Measurements from ENCODE around the gene NOC4L. TPM values are rescaled to one million over a fixed set of nuclear protein-coding genes. Genes with fewer than 3 reads are reported as not detected.
A peak's percentile ranks its signal among the peaks of the same experiment; 100 is the strongest.
"Not testable (repeated sequence)": the region's sequence is repeated elsewhere in the genome, so short reads cannot be mapped to it uniquely, and the experiment has no call there.

The NOC4L gene
- total RNA-seq, 1 experiment from 2014 or later: 15.4 TPM

DNA sequence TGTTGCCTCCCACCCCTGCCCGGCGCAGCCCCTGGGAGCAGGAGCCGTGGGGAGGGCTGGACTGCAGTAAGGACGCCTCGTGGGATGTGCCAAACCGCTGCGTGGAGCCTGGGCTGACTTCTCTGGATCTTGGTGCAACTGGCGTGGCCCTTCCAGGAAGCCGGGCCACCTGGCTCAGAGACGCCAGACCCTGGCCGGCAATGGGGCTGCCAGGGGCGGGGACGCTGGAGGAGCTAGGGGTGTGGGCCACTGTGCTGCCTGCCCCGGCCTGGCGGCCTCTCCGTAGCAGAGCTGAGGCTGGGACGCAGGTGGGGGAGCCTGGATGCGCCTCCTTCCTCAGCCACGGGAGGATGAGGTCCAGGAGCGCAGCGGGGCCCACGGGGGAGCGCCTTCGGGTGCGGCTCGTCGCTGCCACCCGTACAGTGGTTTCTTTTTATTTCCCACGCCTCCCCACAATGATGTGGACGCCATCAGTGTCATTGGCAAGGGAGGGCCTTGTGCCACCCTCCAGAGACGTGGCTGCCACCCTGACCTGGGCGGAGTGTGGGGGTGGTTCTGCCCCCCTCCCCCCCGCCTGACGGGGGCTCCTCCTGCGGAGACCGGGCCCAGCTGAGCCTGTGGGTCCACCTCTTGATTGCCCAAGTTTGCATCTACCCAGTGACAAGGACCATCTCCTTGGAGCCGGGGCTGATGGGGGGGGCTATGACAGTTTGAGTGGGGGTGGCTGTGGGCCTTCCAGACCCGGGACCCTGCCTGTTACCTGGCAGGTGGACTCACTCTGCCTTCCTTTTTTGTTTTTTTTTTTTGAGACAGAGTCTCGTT lies 11.4 kb upstream of the NOC4L start:
- Histone ChIP-seq H3K4me1 (no peaks in the 10 kb centered on the region), H3K27me3 (no peaks in the 10 kb centered on the region), H3K9me3 (replicated peaks) (peaks cover 4% of the 10 kb centered on the region; the same call in 1 of the 2 replicates), H3K27ac (no peak overlapping the region), H3K4me3 (no peak overlapping the region), H3K36me3 (peaks cover 7% of the 10 kb centered on the region)
- no peak for DNase-seq

DNA sequence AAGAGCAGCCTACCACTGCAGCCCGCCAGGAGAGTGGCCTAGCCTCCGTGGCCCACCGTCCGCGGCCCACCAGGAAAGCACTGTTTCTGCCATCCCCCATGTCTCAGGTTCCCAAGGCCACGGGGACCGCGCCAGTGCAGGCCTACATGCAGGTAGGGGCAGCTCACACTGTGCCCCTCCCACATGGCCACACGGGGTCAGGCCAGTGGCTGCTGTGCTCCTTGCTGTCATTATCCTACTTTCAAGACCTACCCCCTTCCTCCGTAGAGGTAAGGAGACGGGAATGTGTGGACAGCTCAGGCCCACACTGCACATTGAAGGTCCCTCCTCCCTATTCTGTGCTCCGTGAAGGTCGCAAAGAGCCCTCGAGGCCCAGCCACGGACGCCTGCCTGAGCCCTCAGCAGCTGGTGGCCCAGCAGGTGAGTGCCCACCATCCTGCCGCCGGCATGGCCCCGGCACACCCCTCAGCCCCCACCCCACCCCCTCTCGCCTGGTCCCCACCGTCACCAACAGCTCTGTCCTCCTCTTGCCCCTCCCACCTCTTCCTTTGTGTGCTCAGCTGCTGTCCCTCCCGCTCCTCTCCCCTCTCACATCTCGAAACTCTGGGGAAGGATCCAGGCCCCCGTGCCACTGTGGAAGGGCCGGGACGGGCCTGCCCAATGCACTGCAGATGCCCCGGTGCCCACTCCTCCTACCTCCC lies 10.2 kb upstream of the NOC4L start:
- H3K27me3 ChIP-seq: no peaks in the 10 kb centered on the region
- peak; percentile 66 to 71 for DNase-seq

DNA sequence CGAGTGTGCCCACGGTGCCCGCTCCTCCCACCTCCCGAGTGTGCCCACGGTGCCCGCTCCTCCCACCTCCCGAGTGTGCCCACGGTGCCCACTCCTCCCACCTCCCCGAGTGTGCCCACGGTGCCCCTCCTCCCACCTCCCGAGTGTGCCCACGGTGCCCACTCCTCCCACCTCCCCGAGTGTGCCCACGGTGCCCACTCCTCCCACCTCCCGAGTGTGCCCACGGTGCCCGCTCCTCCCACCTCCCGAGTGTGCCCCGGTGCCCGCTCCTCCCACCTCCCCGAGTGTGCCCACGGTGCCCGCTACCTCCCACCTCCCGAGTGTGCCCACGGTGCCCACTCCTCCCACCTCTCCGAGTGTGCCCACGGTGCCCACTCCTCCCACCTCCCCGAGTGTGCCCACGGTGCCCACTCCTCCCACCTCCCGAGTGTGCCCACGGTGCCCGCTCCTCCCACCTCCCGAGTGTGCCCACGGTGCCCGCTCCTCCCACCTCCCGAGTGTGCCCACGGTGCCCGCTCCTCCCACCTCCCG lies 9.5 kb upstream of the NOC4L start:
- not testable (repeated sequence) for DNase-seq; H3K4me3 ChIP-seq; H3K9me3 ChIP-seq (replicated peaks); H3K27ac ChIP-seq; H3K4me1 ChIP-seq; H3K36me3 ChIP-seq; H3K27me3 ChIP-seq

More for the DNA sequence above, 10.2 kb upstream of the NOC4L start:
- Histone ChIP-seq H3K4me1 (no peaks in the 10 kb centered on the region), H3K27ac (no peak overlapping the region), H3K9me3 (replicated peaks) (no peaks in the 10 kb centered on the region), H3K36me3 (peaks cover 6% of the 10 kb centered on the region; the same call in 1 of the 2 replicates), H3K4me3 (no peak overlapping the region)

DNA sequence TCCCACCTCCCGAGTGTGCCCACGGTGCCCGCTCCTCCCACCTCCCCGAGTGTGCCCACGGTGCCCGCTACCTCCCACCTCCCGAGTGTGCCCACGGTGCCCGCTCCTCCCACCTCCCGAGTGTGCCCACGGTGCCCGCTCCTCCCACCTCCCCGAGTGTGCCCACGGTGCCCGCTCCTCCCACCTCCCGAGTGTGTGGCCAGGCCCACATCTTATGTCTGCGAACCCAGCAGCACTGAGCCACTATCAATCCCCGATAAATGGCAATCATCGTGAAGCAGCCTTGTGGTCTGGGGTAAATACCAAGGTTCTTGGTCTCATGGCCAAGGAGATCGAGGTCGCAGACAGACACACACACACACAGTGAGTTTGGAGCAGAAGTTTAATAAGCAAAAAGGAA lies 8.0 kb upstream of the NOC4L start:
- H3K36me3 ChIP-seq: peaks cover 23% of the 10 kb centered on the region
- not testable (repeated sequence) for H3K4me3 ChIP-seq; H3K27ac ChIP-seq; H3K9me3 ChIP-seq (replicated peaks); DNase-seq; H3K4me1 ChIP-seq; H3K27me3 ChIP-seq

DNA sequence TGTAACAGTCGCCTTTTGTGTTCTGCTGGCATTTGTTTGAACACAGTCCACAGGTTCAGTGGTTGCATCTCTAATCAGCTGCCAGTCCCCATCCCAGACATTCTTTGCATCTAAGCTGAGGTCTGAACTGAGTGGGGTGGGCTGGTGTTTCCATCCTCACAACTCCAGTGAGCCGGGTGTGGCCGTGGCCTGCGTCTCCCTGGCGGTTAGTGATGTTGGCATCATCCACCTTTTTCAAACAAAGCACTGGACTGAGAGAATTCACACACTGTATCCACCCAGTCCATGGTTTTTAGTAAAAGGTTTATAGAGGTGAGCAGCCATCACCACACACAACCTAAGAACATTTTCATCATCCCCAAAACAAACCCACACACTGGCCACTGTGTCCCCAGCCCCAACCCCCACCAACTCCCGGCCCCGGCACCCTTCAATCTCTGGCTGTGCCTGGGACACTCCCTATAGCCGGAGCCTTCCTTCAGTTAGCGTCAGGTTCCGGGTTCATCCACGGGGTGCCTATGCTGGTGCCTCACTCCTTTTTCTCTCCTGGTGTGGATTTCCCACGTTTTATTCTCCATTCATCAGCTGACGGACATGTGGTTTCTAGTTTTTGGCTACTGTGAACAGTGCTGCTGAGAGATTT lies 6.7 kb upstream of the NOC4L start:
- no peaks in the 10 kb centered on the region for H3K9me3 ChIP-seq (replicated peaks)
- no peaks in the 10 kb centered on the region for H3K4me1 ChIP-seq
- no peak overlapping the region for H3K4me3 ChIP-seq
- H3K27ac ChIP-seq: no peak overlapping the region
- no peak for DNase-seq
- H3K36me3 ChIP-seq: peaks cover 30% of the 10 kb centered on the region
- H3K27me3 ChIP-seq: no peaks in the 10 kb centered on the region

DNA sequence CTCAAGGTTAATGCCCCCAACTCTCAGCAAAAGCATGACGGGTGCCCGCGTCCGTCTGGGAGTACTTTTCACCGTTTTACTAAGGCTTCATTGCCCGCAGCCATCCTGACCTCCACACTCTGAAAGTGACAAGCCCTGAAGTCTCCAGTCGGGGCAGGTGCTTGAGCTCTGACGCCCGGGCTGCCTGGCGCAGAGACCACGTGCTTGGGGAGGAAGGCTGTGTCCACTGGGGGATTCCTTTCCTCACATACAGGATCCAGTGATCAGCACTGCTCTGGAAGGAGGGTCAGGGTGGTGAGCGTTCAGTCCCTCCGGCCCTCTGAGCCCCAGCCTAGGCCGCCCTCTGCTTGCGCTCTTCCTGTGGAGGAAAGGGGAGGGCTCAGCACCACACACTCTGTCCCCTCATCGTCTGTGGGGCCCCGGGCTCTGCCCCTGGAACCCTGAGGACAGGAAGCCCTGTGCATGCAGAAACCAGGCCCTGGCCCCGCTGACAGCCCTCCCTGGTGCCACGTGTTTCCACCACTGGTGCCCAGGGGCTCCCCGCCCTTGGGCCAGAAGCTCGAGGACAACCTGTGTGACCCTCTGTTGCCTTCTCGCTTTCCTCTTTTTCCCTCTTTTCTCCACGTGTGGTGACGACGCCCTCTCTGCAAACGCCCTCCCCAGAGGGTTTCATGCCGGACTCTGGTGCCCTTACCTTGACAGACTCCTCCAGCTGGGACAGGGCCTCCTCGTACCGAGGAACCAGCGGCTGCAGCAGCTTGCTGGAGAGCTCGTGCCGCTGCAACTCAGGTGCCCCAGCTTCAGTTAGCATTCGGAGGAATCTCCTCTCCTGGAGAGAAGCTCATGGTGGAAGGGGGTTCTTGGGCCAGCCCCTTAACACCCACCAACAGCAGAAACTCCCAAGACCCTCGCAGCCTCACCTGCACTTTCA lies 5.1 kb upstream of the NOC4L start:
- Histone ChIP-seq H3K9me3 (replicated peaks) (no peaks in the 10 kb centered on the region), H3K27me3 (no peaks in the 10 kb centered on the region), H3K4me1 (no peaks in the 10 kb centered on the region), H3K36me3 (peaks cover 30% of the 10 kb centered on the region), H3K4me3 (no peak overlapping the region), H3K27ac (no peak overlapping the region)
- DNase-seq: no peak

DNA sequence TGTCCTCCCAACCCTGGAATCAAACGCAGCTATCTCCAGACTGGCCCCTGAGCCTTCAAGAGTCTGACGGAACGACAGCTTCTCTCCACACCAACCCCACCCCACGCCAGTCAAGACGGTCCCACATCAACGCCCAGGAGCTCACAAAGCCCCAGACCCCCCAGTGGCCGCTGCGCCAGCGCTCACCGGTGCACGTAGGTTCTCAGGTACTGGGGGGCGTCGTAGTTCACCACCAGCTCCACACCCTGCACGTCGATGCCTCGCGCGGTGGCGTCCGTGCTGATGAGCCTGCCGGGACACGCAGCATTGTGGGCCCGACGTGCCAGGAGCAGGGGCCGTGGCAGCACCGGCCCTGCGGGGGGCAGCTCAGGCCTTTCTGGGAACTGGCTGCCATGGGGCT lies 4.3 kb upstream of the NOC4L start:
- no peaks in the 10 kb centered on the region for H3K27me3 ChIP-seq
- no peak for DNase-seq
- H3K36me3 ChIP-seq: peaks cover 30% of the 10 kb centered on the region
- H3K4me3 ChIP-seq: no peak overlapping the region
- no peaks in the 10 kb centered on the region for H3K4me1 ChIP-seq
- H3K27ac ChIP-seq: no peak overlapping the region
- no peaks in the 10 kb centered on the region for H3K9me3 ChIP-seq (replicated peaks)

DNA sequence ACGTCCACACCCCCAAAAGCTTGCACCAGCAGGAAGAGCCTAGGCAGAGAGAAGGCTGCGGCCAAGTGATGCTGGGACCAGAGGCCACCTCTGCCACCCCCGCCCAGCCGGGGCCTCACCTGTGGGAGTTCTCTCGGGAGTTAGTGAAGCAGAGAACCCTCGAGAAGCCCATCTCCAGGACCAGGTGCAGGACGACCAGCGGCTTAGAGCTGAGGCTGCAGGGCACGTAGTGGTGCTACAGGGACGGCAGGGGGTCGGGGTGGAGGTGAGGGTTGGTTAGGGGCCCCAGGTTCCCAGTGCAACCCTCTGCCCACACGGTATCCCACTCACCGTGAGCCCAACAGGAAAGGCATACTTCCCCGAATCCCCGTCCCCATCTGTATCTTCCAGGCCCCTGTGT lies 3.8 kb upstream of the NOC4L start:
- Histone ChIP-seq H3K9me3 (replicated peaks) (no peaks in the 10 kb centered on the region), H3K27me3 (no peaks in the 10 kb centered on the region), H3K4me3 (no peak overlapping the region), H3K27ac (no peak overlapping the region), H3K4me1 (no peaks in the 10 kb centered on the region), H3K36me3 (peaks cover 30% of the 10 kb centered on the region)
- DNase-seq: no peak

DNA sequence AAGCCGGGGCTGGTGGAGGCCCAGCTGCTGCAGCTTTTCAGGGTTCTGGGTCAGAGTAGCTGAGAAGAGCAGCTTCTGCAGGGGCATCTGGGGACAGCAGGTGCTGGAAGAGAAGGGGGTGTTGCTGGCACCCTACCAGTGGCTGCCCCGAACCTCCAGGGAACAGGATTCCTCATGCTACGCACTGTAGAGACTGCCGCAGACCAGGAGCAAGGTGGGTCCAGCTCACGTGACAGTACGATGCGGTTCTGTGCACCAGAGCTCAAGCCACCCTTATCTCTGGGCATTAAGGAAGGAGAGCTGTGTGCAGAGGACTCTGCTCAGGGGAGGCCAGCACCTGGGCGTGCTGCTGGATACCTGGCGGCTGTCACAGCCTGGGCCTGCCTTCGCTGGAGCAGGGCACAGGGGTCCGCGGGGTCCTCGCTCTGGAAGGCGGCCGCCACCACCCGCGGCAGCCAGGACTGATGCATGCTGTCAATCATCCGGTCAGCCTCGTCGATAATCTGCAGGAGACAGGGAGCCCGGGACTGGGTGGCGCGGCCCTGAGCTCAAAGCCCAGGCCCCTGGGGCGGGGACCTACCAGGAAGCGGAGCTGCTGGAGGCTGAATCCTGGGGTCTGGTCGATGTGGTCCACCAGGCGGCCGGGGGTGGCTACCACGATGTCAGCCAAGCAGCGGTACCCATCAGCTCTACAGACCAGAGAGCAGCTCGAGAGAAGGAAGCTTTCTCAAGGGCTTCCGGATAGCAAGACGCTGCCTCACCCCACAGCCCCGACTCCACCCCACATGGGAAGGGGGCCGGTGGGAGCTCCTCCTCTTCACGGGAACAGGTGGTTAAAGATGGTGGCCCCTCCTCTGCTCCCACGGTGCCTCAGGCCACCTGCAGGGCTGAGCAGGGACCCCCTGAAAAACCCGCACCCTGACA lies 3.1 kb upstream of the NOC4L start:
- H3K4me1 ChIP-seq: no peaks in the 10 kb centered on the region
- H3K27ac ChIP-seq: no peak overlapping the region
- no peak for DNase-seq
- H3K9me3 ChIP-seq (replicated peaks): no peaks in the 10 kb centered on the region
- H3K27me3 ChIP-seq: no peaks in the 10 kb centered on the region
- no peak overlapping the region for H3K4me3 ChIP-seq
- H3K36me3 ChIP-seq: peaks cover 32% of the 10 kb centered on the region

DNA sequence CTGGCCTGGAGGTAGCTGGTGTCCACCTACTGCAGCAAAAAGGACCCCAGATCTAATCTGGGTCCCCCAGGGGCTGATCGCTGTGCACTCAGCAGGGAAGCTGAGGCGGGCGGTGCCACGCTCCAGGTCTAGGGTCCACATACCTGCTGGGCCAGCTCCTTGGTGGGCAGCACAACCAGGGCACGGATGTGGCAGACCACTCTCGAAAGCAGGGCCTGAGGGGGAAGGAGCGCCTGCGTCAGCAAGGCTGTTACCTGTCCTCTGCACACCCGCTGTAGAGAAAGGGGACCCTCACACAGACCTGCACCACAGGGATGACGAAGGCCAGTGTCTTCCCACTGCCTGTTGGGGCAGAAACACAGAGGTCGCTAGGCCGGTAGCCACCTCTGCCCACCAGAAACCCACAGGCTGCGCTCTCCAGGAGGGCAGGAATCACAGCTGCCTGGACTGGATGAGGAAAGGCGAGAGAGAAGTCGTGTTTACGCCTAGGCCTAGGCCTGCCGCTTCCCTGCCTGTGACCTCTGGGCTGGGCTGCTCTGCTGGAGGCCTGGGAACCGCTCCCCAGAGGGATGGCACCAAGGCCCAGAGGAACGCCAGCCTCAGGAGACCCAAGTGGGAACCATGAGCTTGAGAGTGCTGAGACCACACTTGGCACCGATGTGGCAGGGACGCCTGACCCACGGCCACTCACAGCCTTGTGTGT lies 2.1 kb upstream of the NOC4L start:
- Histone ChIP-seq H3K27ac (no peak overlapping the region), H3K36me3 (peaks cover 32% of the 10 kb centered on the region), H3K4me3 (no peak overlapping the region), H3K4me1 (no peaks in the 10 kb centered on the region), H3K27me3 (no peaks in the 10 kb centered on the region), H3K9me3 (replicated peaks) (no peaks in the 10 kb centered on the region)
- no peak for DNase-seq

DNA sequence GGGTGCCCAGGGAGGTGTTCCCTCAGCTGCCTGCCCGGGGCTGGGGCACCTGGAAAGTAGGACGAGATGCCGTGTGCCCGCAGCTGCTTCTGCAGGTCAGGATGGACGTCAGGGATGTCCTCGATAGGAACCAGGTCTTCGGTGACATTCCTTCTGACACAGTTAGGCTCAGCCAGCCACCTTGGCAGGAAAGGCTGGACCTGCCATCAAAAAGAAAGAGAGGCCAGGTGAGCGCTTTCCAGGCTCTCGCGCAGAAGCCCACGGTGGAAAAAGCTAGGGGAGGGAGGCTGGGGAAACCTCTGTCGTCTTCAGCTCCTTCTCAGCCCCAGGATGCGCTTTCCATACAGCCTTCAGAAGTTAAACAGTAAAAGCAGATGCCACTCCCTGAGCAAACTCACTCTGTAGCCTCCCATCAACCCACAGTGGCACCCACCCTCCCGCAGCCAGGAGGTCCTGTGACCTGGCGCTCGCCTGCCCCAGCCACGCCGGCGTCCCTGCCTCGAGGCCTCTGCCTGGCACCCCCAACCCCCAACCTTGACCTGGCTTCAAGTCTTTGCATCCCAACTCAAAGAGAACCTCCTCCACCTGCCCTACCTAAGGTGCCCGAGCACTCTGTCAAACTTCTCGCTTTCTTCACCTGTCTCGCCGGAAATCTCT lies 1.4 kb upstream of the NOC4L start:
- Histone ChIP-seq H3K4me1 (no peaks in the 10 kb centered on the region), H3K9me3 (replicated peaks) (no peaks in the 10 kb centered on the region), H3K36me3 (peaks cover 32% of the 10 kb centered on the region), H3K4me3 (peak overlapping the region; percentile 83), H3K27ac (no peak overlapping the region), H3K27me3 (no peaks in the 10 kb centered on the region)
- no peak for DNase-seq

DNA sequence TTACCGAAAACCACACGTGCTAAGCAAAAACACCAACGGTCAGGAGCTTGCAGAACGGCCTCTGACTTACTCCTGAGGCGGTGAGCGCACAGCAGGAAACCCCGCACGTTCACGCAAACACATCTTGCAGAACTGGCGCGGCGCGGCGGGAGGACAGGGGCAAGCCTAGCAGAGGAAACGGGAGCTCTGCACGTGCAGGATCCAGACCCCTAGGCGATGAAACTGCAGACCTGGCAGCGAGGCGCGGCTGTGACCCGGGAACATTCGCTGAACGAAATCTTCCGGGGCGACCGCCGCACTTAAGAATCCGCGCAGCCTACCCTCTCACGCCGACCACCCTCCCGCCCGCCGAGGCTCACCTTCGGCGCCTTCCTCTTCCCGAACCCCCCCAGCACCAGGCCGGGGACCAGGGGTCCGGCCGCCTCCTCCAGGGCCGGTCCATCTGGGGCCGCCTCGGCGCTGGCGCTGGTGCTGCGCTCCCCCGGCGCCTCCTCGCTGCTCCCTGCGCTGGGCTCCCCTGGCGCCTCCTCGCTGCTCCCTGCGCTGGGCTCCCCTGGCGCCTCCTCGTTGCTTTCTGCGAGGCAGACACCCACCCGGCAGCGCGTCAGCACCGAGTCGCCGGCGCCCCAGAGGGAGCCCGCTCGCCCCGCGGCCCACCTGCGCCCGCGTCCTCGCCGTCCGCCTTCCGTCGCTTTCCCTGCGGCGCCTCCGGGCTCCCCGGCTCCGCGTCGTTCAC lies 753 bp upstream of the NOC4L start:
- peaks cover 32% of the 10 kb centered on the region for H3K36me3 ChIP-seq
- no peaks in the 10 kb centered on the region for H3K4me1 ChIP-seq
- H3K9me3 ChIP-seq (replicated peaks): no peaks in the 10 kb centered on the region
- H3K27me3 ChIP-seq: no peaks in the 10 kb centered on the region
- no peak overlapping the region; the same call in 1 of the 2 replicates for H3K27ac ChIP-seq
- peak overlapping the region; percentile 83 for H3K4me3 ChIP-seq
- DNase-seq: peak in 1 of 2 experiments; percentile 6
